Hematopoietic multipotent progenitor cell treated with erythropoietin and hydrocortisone succinate and interleukin-3 and kit ligand, for 17 days (in vitro differentiated cells): ENCODE data around the gene HADHA.
A peak's percentile ranks its signal among the peaks of the same experiment; 100 is the strongest.

Source experiments
- DNase-seq: peaks from one replicate; pipeline ENCODE4 v3.0.0-alpha.2; 2015; ENCODE audit warnings: low spot score

HADHA gene

GRCh38 chr2:26245231-26245732 is 850 bp upstream of the HADHA start:
- DNase-seq: peak; percentile 74

- DNase-seq: peak; percentile 69
These were observed 743 bp downstream of the HADHA start for GRCh38 chr2:26243470-26244308.

GRCh38 chr2:26241928-26242436 is 2.5 kb downstream of the HADHA start:
- no peak for DNase-seq

GRCh38 chr2:26238311-26238958 is 6.0 kb downstream of the HADHA start:
- DNase-seq: no peak

- no peak for DNase-seq
These were observed 6.6 kb downstream of the HADHA start for GRCh38 chr2:26237868-26238267.

- DNase-seq: peak; percentile 67
These were observed 9.3 kb downstream of the HADHA start for GRCh38 chr2:26235089-26235488.

GRCh38 chr2:26230806-26231205 is 13.6 kb downstream of the HADHA start:
- DNase-seq: no peak

GRCh38 chr2:26229595-26229994 is 14.8 kb downstream of the HADHA start:
- no peak for DNase-seq

GRCh38 chr2:26224095-26224494 is 20.3 kb downstream of the HADHA start:
- DNase-seq: no peak

- no peak for DNase-seq
These were observed 21.4 kb downstream of the HADHA start for GRCh38 chr2:26223018-26223417.

GRCh38 chr2:26217720-26218119 is 26.7 kb downstream of the HADHA start:
- DNase-seq: no peak

GRCh38 chr2:26216587-26216986 is 27.8 kb downstream of the HADHA start:
- DNase-seq: no peak

GRCh38 chr2:26215833-26216232 is 28.6 kb downstream of the HADHA start:
- no peak for DNase-seq

GRCh38 chr2:26214759-26215158 is 29.7 kb downstream of the HADHA start:
- DNase-seq: no peak

- no peak for DNase-seq
These were observed 32.4 kb downstream of the HADHA start for GRCh38 chr2:26212011-26212410.

- no peak for DNase-seq
These were observed 40.5 kb downstream of the HADHA start for GRCh38 chr2:26203906-26204305.

- no peak for DNase-seq
These were observed 41.4 kb downstream of the HADHA start for GRCh38 chr2:26202981-26203490.

- no peak for DNase-seq
These were observed 46.9 kb downstream of the HADHA start for GRCh38 chr2:26197516-26197915.

GRCh38 chr2:26196683-26197418 is 47.6 kb downstream of the HADHA start:
- DNase-seq: no peak

GRCh38 chr2:26195040-26195984 is 49.1 kb downstream of the HADHA start:
- no peak for DNase-seq
